Measurements from ENCODE around the gene CACNA1D. TPM values are rescaled to one million over a fixed set of nuclear protein-coding genes. Genes with fewer than 3 reads are reported as not detected.

CACNA1D gene
- total RNA-seq, 2 experiments from 2014 or later, result not detected

GRCh38 chr3:53715815-53716483 lies 221.5 kb downstream of the CACNA1D start:
- Mint-ChIP-seq H3K4me3 (no peak overlapping the region), H3K36me3 (ENCODE audit: low read depth) (no peaks in the 10 kb centered on the region)
- CTCF ChIA-PET, result no interaction called here

GRCh38 chr3:53716998-53717397 lies 222.6 kb downstream of the CACNA1D start:
- Mint-ChIP-seq H3K4me1 (ENCODE audit: low read depth) (peaks cover 3% of the 10 kb centered on the region), H3K36me3 (ENCODE audit: low read depth) (no peaks in the 10 kb centered on the region), H3K27ac (no peak overlapping the region), H3K27me3 (peaks cover 4% of the 10 kb centered on the region), H3K9me3 (no peaks in the 10 kb centered on the region), H3K4me3 (no peak overlapping the region)
- no peak for DNase-seq
- intact Hi-C loops (cut with micrococcal nuclease), result no loop called here
- no peak for ATAC-seq
- POLR2A ChIA-PET, result interaction anchor here (0.6 kb wide), 1 partner anchor 47 kb away, joined by 3 read pairs; no protein-coding TSS in a partner anchor
- CTCF ChIA-PET, result no interaction called here
- TF ChIP-seq, protein P1, sequence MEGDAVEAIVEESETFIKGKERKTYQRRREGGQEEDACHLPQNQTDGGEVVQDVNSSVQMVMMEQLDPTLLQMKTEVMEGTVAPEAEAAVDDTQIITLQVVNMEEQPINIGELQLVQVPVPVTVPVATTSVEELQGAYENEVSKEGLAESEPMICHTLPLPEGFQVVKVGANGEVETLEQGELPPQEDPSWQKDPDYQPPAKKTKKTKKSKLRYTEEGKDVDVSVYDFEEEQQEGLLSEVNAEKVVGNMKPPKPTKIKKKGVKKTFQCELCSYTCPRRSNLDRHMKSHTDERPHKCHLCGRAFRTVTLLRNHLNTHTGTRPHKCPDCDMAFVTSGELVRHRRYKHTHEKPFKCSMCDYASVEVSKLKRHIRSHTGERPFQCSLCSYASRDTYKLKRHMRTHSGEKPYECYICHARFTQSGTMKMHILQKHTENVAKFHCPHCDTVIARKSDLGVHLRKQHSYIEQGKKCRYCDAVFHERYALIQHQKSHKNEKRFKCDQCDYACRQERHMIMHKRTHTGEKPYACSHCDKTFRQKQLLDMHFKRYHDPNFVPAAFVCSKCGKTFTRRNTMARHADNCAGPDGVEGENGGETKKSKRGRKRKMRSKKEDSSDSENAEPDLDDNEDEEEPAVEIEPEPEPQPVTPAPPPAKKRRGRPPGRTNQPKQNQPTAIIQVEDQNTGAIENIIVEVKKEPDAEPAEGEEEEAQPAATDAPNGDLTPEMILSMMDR (IDR thresholded peaks at IDR 0.05), result no peak

More at GRCh38 chr3:53715815-53716483, 221.5 kb downstream of the CACNA1D start:
- Mint-ChIP-seq H3K4me1 (ENCODE audit: low read depth) (peaks cover 3% of the 10 kb centered on the region), H3K9me3 (no peaks in the 10 kb centered on the region), H3K27ac (no peak overlapping the region), H3K27me3 (peaks cover 4% of the 10 kb centered on the region)
- ATAC-seq, result no peak
- POLR2A ChIA-PET, result no interaction called here
- TF ChIP-seq, protein P1 (IDR thresholded peaks at IDR 0.05), result no peak
- DNase-seq, result no peak
- intact Hi-C loops (cut with micrococcal nuclease), result no loop called here

DNA sequence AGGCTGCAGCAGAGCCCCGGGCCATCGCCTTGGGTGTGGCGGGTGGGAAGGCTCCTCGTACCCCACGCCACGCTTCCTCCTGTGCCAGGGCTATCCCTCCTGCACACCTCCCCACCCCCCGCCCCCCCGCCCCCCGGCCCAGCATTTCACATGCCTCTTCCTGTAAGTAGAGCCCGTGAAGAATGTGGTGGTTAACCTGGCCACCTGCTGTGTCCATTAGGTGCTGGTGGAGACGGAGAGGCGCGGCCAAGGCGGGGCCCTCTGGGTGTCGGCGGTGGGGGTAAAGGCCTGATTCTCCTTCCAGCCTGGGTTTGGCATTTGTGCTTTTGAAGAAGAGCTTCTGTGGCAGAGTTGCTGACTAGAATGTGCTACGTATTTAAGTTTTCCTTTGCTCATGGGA lies 224.1 kb downstream of the CACNA1D start:
- ChIA-PET POLR2A (no interaction called here), CTCF (no interaction called here)
- ATAC-seq (no peak), DNase-seq (no peak)
- Mint-ChIP-seq H3K27ac (no peak overlapping the region), H3K9me3 (no peaks in the 10 kb centered on the region), H3K36me3 (ENCODE audit: low read depth) (no peaks in the 10 kb centered on the region), H3K4me3 (no peak overlapping the region), H3K4me1 (ENCODE audit: low read depth) (no peaks in the 10 kb centered on the region), H3K27me3 (peaks cover 9% of the 10 kb centered on the region)
- intact Hi-C loops (cut with micrococcal nuclease), result no loop called here
- TF ChIP-seq, protein P1 (IDR thresholded peaks at IDR 0.05), result no peak

- no peaks in the 10 kb centered on the region for H3K36me3 Mint-ChIP-seq (ENCODE audit: low read depth)
- no peak overlapping the region for H3K27ac Mint-ChIP-seq
- TF ChIP-seq, protein P1 (IDR thresholded peaks at IDR 0.05), result no peak
Observed at GRCh38 chr3:53719796-53720195, 225.4 kb downstream of the CACNA1D start.

More at GRCh38 chr3:53719796-53720195, 225.4 kb downstream of the CACNA1D start:
- H3K9me3 Mint-ChIP-seq, result no peaks in the 10 kb centered on the region
- no peaks in the 10 kb centered on the region for H3K4me1 Mint-ChIP-seq (ENCODE audit: low read depth)
- ChIA-PET POLR2A (no interaction called here), CTCF (interaction anchor here (2.6 kb wide), 1 partner anchor 9 kb away, joined by 20 read pairs; no protein-coding TSS in a partner anchor)
- H3K4me3 Mint-ChIP-seq, result no peak overlapping the region
- DNase-seq (no peak), ATAC-seq (no peak)
- intact Hi-C loops (cut with micrococcal nuclease), result no loop called here
- H3K27me3 Mint-ChIP-seq, result peaks cover 9% of the 10 kb centered on the region

Data from activated CD8-positive, alpha-beta T cell treated with anti-CD3 and anti-CD28 coated beads for 36 hours (primary cell).